OCI-LY7 (cell line): ENCODE measurements around the gene PHPT1. TPM values are rescaled to one million over a fixed set of nuclear protein-coding genes. Genes with fewer than 3 reads are reported as not detected.
"Not testable (repeated sequence)": the region's sequence is repeated elsewhere in the genome, so short reads cannot be mapped to it uniquely, and the experiment has no call there.

Experiments
- BruUV-seq: library from RNA; stranded (reverse); fragments of 400-500 nt; replicated peaks from 2 replicates; lab custom pipeline; 2021; lab: Mats Ljungman, UMichigan
- CTCF ChIA-PET: fragments of 300-600 bp; sonication (Branson Sonifier 250); formaldehyde crosslinking; loops from one replicate; lab custom pipeline; 2022; ENCODE audit warnings: antibody characterized with exemption; ENCODE audit not compliant: unreplicated experiment; lab: Charles Lee
- POLR2A ChIA-PET: fragments of 300-600 bp; sonication (Branson Sonifier 250); formaldehyde crosslinking; loops from one replicate; lab custom pipeline; 2022; ENCODE audit warnings: antibody characterized with exemption; lab: Charles Lee
- DNase-seq: peaks from one replicate; pipeline ENCODE4 v3.0.0-alpha.2; 2015; ENCODE audit warnings: low spot score
- H2AFZ ChIP-seq: fragments of 200-600 bp; sonication (generic), shearing (Covaris generic); 2 replicates; pipeline ENCODE4 v1.6.1; 2014; ENCODE audit warnings: mild to moderate bottlenecking, antibody characterized with exemption, low read length, moderate library complexity
- H3K27ac ChIP-seq: fragments of 200-600 bp; sonication (generic); 2 replicates; pipeline ENCODE4 v1.5.1; 2014; ENCODE audit warnings: mixed run types, low read depth, mild to moderate bottlenecking, moderate library complexity, low read length, inconsistent platforms; ENCODE audit not compliant: poor library complexity, severe bottlenecking
- H3K36me3 ChIP-seq: fragments of 200-600 bp; sonication (generic); 2 replicates; pipeline ENCODE4 v1.6.1; 2014; ENCODE audit warnings: mild to moderate bottlenecking, antibody characterized with exemption, low read length, moderate library complexity, mixed read lengths; ENCODE audit not compliant: insufficient read depth
- H3K4me1 ChIP-seq: fragments of 200-600 bp; sonication (generic); 2 replicates; pipeline ENCODE4 v1.5.1; 2014; ENCODE audit warnings: mild to moderate bottlenecking, low read length; ENCODE audit not compliant: insufficient read depth, poor library complexity, severe bottlenecking
- H3K4me2 ChIP-seq: fragments of 200-600 bp; sonication (generic); 2 replicates; pipeline ENCODE4 v1.6.1; 2014; ENCODE audit warnings: mild to moderate bottlenecking, low read length
- H3K4me3 ChIP-seq: fragments of 200-600 bp; sonication (generic); 2 replicates; pipeline ENCODE4 v1.5.1; 2014; ENCODE audit warnings: mild to moderate bottlenecking, low read depth, low read length; ENCODE audit not compliant: poor library complexity, severe bottlenecking
- H3K79me2 ChIP-seq: fragments of 200-600 bp; sonication (generic); 2 replicates; pipeline ENCODE4 v1.6.1; 2016; ENCODE audit warnings: low read depth, mild to moderate bottlenecking, low read length, moderate library complexity, mixed read lengths; ENCODE audit not compliant: insufficient read depth
- H3K9me2 ChIP-seq: fragments of 200-600 bp; sonication (generic); 2 replicates; pipeline ENCODE4 v1.6.1; 2016; ENCODE audit warnings: mild to moderate bottlenecking, low read length, mixed read lengths; ENCODE audit not compliant: insufficient read depth
- H3K9me3 ChIP-seq: fragments of 200-600 bp; sonication (generic); 2 replicates; pipeline ENCODE4 v1.6.1; 2014; ENCODE audit warnings: mild to moderate bottlenecking, mixed run types, low read length, mixed read lengths
- H4K20me1 ChIP-seq: fragments of 200-600 bp; sonication (generic); 2 replicates; pipeline ENCODE4 v1.6.1; 2014; ENCODE audit warnings: mild to moderate bottlenecking, antibody characterized with exemption, low read length, moderate library complexity, mixed read lengths; ENCODE audit not compliant: insufficient read depth
- CTCF ChIP-seq: fragments of 200-600 bp; sonication (generic); conservative IDR thresholded peaks from 2 replicates; pipeline ENCODE4 v1.5.1; 2014; ENCODE audit warnings: mild to moderate bottlenecking, antibody characterized with exemption, low read length, moderate library complexity, mixed read lengths
- EZH2phosphoT487 ChIP-seq: fragments of 200-600 bp; sonication (generic); IDR thresholded peaks from 2 replicates; pipeline ENCODE4 v1.6.1; 2018; ENCODE audit warnings: low read depth, borderline replicate concordance, mild to moderate bottlenecking, mixed run types, antibody characterized with exemption, low read length, moderate library complexity, mixed read lengths
- intact Hi-C: fragments of 100-400 bp; cut with micrococcal nuclease; formaldehyde crosslinking; loops from one replicate; pipeline ENCODE4 v1.10.0; 2022; ENCODE audit not compliant: unreplicated experiment
- total RNA-seq, 2 experiments: library from RNA; depleted of rRNA in 1 of 2; stranded (reverse); fragments of >200 nt in 1 of 2; shearing (Covaris generic) in 1 of 2; gene quantifications; 2 replicates each; pipeline ENCODE4 v1.2.3, GENCODE V29; 2014 to 2022

The PHPT1 gene
- total RNA-seq, 2 experiments from 2014 or later: 49.9 to 56.9 TPM

- H4K20me1 ChIP-seq, H3K9me3 ChIP-seq, H3K79me2 ChIP-seq, H3K9me2 ChIP-seq, H3K27ac ChIP-seq, POLR2A ChIA-PET, BruUV-seq, H2AFZ ChIP-seq: not testable (repeated sequence)
- H3K4me2 ChIP-seq: peak overlapping the region; percentile 54; the same call in 1 of the 2 replicates
- H3K4me3 ChIP-seq: peak overlapping the region; percentile 6
- CTCF ChIA-PET: interaction anchor here (0.6 kb wide), 1 partner anchor 35 kb away, joined by 3 read pairs; no protein-coding TSS in a partner anchor
- H3K4me1 ChIP-seq: peaks cover 26% of the 10 kb centered on the region
- intact Hi-C loops: loop anchor here (1.0 kb wide), 1 partner anchor 54 kb away; no protein-coding TSS in a partner anchor
- H3K36me3 ChIP-seq: peaks cover 25% of the 10 kb centered on the region
- DNase-seq: peak; percentile 48
- peak; percentile 73 for TF ChIP-seq CTCF
Observed at GRCh38 chr9:136843801-136844740, 5.1 kb upstream of the PHPT1 start.

- Histone ChIP-seq H4K20me1 (no peaks in the 10 kb centered on the region), H3K9me3 (no peaks in the 10 kb centered on the region), H3K36me3 (peaks cover 17% of the 10 kb centered on the region), H3K4me1 (peaks cover 30% of the 10 kb centered on the region), H3K79me2 (no peaks in the 10 kb centered on the region), H3K27ac (no peak overlapping the region), H3K4me2 (no peak overlapping the region), H3K4me3 (no peak overlapping the region), H2AFZ (no peak overlapping the region), H3K9me2 (no peaks in the 10 kb centered on the region)
- TF ChIP-seq CTCF (no peak), EZH2phosphoT487 (no peak)
- POLR2A ChIA-PET: no interaction called here
- BruUV-seq: no TSS peak
- no peak for DNase-seq
- intact Hi-C loops: no loop called here
- CTCF ChIA-PET: no interaction called here
Observed at GRCh38 chr9:136844761-136845464, 4.3 kb upstream of the PHPT1 start.
